Prostate gland (tissue), 2 donors: ENCODE measurements around the gene GALNT14.

Experiments
- CTCF ChIP-seq, 4 experiments: fragments of 200-600 bp in 2 of 4; fragments of 450-650 bp in 2 of 4; sonication (generic) in 2 of 4; IDR thresholded peaks; 1 replicate in 3 of 4; 2 replicates in 1 of 4; pipeline ENCODE4 v1.5.1; 2016 to 2019; ENCODE audit warnings: antibody characterized with exemption in 4 of 4, mild to moderate bottlenecking in 2 of 4, moderate library complexity in 2 of 4
- POLR2A ChIP-seq: fragments of 450-650 bp; IDR thresholded peaks from one replicate; pipeline ENCODE4 v1.6.1; 2016; ENCODE audit warnings: antibody characterized with exemption, mild to moderate bottlenecking
- POLR2AphosphoS5 ChIP-seq: sonication (generic); formaldehyde crosslinking; IDR thresholded peaks from one replicate; pipeline ENCODE4 v1.6.1; 2017; ENCODE audit warnings: antibody characterized with exemption

- no peak for TF ChIP-seq POLR2A
- peak in 3 of 4 experiments; percentile 29 to 68 (median 31) for TF ChIP-seq CTCF (IDR thresholded peaks at IDR 0.05)
- no peak for TF ChIP-seq POLR2AphosphoS5
Observed at GRCh38 chr2:31138037-31138962, at the start of gene GALNT14.
